ENCODE measurements around the gene GARS1.
A peak's percentile ranks its signal among the peaks of the same experiment; 100 is the strongest.

The GARS1 gene

GRCh38 chr7:30667172-30667571 lies 72.5 kb downstream of the GARS1 start:
- DNase-seq (ENCODE audit: low read depth in 1 of 2, low spot score in 1 of 2): no peak
- Histone ChIP-seq H3K27ac (replicated peaks) (no peak overlapping the region), H3K27me3 (ENCODE audit: insufficient read depth, poor library complexity, severe bottlenecking) (no peaks in the 10 kb centered on the region), H3K4me3 (replicated peaks; ENCODE audit: insufficient read depth, low read length) (no peak overlapping the region)
- TF ChIP-seq GABPA (IDR thresholded peaks at IDR 0.05; ENCODE audit: low read depth): no peak
- TF ChIP-seq, protein P1, sequence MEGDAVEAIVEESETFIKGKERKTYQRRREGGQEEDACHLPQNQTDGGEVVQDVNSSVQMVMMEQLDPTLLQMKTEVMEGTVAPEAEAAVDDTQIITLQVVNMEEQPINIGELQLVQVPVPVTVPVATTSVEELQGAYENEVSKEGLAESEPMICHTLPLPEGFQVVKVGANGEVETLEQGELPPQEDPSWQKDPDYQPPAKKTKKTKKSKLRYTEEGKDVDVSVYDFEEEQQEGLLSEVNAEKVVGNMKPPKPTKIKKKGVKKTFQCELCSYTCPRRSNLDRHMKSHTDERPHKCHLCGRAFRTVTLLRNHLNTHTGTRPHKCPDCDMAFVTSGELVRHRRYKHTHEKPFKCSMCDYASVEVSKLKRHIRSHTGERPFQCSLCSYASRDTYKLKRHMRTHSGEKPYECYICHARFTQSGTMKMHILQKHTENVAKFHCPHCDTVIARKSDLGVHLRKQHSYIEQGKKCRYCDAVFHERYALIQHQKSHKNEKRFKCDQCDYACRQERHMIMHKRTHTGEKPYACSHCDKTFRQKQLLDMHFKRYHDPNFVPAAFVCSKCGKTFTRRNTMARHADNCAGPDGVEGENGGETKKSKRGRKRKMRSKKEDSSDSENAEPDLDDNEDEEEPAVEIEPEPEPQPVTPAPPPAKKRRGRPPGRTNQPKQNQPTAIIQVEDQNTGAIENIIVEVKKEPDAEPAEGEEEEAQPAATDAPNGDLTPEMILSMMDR (IDR thresholded peaks at IDR 0.05; ENCODE audit: insufficient read depth, low read length): no peak
- no peak for TF ChIP-seq SPI1 (IDR thresholded peaks at IDR 0.05; ENCODE audit: borderline replicate concordance, low read depth)
- no peak for TF ChIP-seq REST (IDR thresholded peaks at IDR 0.05; ENCODE audit: insufficient replicate concordance, low read depth)
- TF ChIP-seq POLR2AphosphoS5 (IDR thresholded peaks at IDR 0.05; ENCODE audit: low read depth): no peak

GRCh38 chr7:30668102-30668501 lies 73.4 kb downstream of the GARS1 start:
- Histone ChIP-seq H3K27ac (replicated peaks) (no peak overlapping the region), H3K4me3 (replicated peaks; ENCODE audit: insufficient read depth, low read length) (no peak overlapping the region), H3K27me3 (ENCODE audit: insufficient read depth, poor library complexity, severe bottlenecking) (no peaks in the 10 kb centered on the region)
- no peak for DNase-seq (ENCODE audit: low read depth in 1 of 2, low spot score in 1 of 2)
- TF ChIP-seq, protein P1 (IDR thresholded peaks at IDR 0.05; ENCODE audit: insufficient read depth, low read length): no peak
- TF ChIP-seq REST (IDR thresholded peaks at IDR 0.05; ENCODE audit: insufficient replicate concordance, low read depth) (no peak), GABPA (IDR thresholded peaks at IDR 0.05; ENCODE audit: low read depth) (no peak), SPI1 (IDR thresholded peaks at IDR 0.05; ENCODE audit: borderline replicate concordance, low read depth) (no peak), POLR2AphosphoS5 (IDR thresholded peaks at IDR 0.05; ENCODE audit: low read depth) (no peak)

GRCh38 chr7:30671793-30672465 lies 77.3 kb downstream of the GARS1 start:
- no peaks in the 10 kb centered on the region for H3K27me3 ChIP-seq (ENCODE audit: insufficient read depth, poor library complexity, severe bottlenecking)
- no peak overlapping the region for H3K4me3 ChIP-seq (replicated peaks; ENCODE audit: insufficient read depth, low read length)
- no peak overlapping the region for H3K27ac ChIP-seq (replicated peaks)
- DNase-seq (ENCODE audit: low read depth in 1 of 2, low spot score in 1 of 2): peak; percentile 25 to 33
- TF ChIP-seq REST (IDR thresholded peaks at IDR 0.05; ENCODE audit: insufficient replicate concordance, low read depth) (peak; percentile 98), POLR2AphosphoS5 (IDR thresholded peaks at IDR 0.05; ENCODE audit: low read depth) (no peak), SPI1 (IDR thresholded peaks at IDR 0.05; ENCODE audit: borderline replicate concordance, low read depth) (no peak), GABPA (IDR thresholded peaks at IDR 0.05; ENCODE audit: low read depth) (no peak)
- TF ChIP-seq, protein P1 (IDR thresholded peaks at IDR 0.05; ENCODE audit: insufficient read depth, low read length): no peak

Data from HL-60 (cell line).